Activated CD8-positive, alpha-beta memory T cell treated with anti-CD3 and anti-CD28 coated beads for 4 hours (primary cell): ENCODE data around the gene NDUFB5.

Experiments
- DNase-seq, 2 donors: peaks; one replicate each; pipeline ENCODE4 v3.0.0-alpha.2; 2020; ENCODE audit warnings: low read depth in 2 of 2

NDUFB5 gene

DNA sequence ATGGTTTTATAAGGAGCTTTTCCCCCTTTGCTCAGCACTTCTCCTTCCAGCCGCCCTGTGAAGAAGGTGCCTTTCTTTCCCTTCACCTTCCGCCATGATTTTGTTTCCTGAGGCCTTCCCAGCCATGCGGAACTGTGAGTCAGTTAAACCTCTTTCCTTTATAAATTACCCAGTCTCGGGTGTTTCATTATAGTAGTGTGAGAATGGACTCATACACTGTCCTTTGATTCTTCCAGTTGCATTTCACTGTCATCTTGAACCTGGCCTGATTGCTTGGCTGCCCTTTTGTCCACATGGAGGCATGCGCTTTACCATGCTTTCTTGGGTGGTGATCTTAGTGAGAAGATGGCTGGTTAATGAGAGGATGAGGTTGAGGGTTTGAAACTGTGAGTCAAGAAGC lies 71.5 kb downstream of the NDUFB5 start:
- DNase-seq: no peak
